ENCODE results near the gene PDE4B. TPM values are rescaled to one million over a fixed set of nuclear protein-coding genes. Genes with fewer than 3 reads are reported as not detected.

PDE4B gene
- total and polyA plus RNA-seq, 2 of the 13 experiments (the other 11 are each of a cell fraction or from before 2014, with no cell fraction given), result not detected

DNA sequence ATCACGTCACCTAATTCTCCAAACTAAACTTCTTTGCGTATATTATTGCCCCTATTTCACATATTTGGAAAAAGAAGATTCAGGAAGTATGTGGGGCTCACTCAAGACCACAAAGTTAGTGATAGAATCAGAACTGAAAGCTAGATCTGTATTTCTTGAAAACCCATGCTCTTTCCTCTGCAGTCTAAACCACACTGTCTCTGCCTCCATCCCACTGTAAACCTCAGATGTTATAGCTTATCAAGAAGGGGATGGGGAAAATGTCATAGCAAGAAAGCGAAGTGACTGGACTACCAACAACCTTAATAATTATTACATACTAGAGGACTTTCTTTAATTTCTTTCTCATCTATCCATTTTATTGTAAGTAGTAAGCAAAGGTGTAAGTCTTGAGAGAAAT, 483.5 kb downstream of the PDE4B start:
- 16% methylated on average over 3 of the region's 3 CpGs for WGBS (ENCODE audit: low lambda C conversion rate)
- Histone ChIP-seq H3K4me1 (ENCODE audit: insufficient read depth, low read length) (no peaks in the 10 kb centered on the region), H2AFZ (ENCODE audit: low read length) (no peak overlapping the region), H3K79me2 (ENCODE audit: insufficient read depth, low read length) (no peaks in the 10 kb centered on the region), H3K9ac (ENCODE audit: insufficient read depth, low read depth, low read length) (no peak overlapping the region), H3K4me3 (replicated peaks in 1 of 3; ENCODE audit: insufficient read depth in 1 of 3, low read depth in 2 of 3, low read length in 3 of 3) (no peak overlapping the region), H3K9me3 (ENCODE audit: low read length) (no peaks in the 10 kb centered on the region), H3K27ac (ENCODE audit: extremely low read length, insufficient read depth, low read length) (no peak overlapping the region), H3K27me3 (ENCODE audit: control insufficient read depth in 1 of 2, insufficient read depth in 2 of 2, low read length in 2 of 2) (no peaks in the 10 kb centered on the region), H3K36me3 (replicated peaks in 1 of 2; ENCODE audit: control insufficient read depth in 1 of 2, insufficient read depth in 2 of 2, low read length in 2 of 2) (no peaks in the 10 kb centered on the region), H4K20me1 (ENCODE audit: insufficient read depth, low read length) (no peaks in the 10 kb centered on the region), H3K4me2 (ENCODE audit: low read depth, low read length) (no peak overlapping the region)
- POLR2A ChIA-PET, result no interaction called here
- FAIRE-seq (no peak), DNase-seq (ENCODE audit: low spot score) (no peak), ATAC-seq (no peak)
- no TSS peak for BruUV-seq (replicated peaks)
- in situ Hi-C loops (cut with HindIII; ENCODE audit: extremely low pct_ligation_motif_present, low pct_unique_long_range_greater_than_20kb), result no loop called here
- intact Hi-C loops (cut with micrococcal nuclease; ENCODE audit: unreplicated experiment), result no loop called here
- CTCF ChIA-PET (ENCODE audit: low intra/inter-chr PET ratio, low total read pairs), result no interaction called here
- TF ChIP-seq, protein P1, sequence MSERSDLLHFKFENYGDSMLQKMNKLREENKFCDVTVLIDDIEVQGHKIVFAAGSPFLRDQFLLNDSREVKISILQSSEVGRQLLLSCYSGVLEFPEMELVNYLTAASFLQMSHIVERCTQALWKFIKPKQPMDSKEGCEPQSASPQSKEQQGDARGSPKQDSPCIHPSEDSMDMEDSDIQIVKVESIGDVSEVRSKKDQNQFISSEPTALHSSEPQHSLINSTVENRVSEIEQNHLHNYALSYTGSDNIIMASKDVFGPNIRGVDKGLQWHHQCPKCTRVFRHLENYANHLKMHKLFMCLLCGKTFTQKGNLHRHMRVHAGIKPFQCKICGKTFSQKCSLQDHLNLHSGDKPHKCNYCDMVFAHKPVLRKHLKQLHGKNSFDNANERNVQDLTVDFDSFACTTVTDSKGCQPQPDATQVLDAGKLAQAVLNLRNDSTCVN (CRISPR knock-in tag; IDR thresholded peaks at IDR 0.05; ENCODE audit: borderline replicate concordance), result no peak
- TF ChIP-seq, protein P2, sequence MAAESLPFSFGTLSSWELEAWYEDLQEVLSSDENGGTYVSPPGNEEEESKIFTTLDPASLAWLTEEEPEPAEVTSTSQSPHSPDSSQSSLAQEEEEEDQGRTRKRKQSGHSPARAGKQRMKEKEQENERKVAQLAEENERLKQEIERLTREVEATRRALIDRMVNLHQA (CRISPR knock-in tag; IDR thresholded peaks at IDR 0.05), result no peak
- TF ChIP-seq, protein P3, sequence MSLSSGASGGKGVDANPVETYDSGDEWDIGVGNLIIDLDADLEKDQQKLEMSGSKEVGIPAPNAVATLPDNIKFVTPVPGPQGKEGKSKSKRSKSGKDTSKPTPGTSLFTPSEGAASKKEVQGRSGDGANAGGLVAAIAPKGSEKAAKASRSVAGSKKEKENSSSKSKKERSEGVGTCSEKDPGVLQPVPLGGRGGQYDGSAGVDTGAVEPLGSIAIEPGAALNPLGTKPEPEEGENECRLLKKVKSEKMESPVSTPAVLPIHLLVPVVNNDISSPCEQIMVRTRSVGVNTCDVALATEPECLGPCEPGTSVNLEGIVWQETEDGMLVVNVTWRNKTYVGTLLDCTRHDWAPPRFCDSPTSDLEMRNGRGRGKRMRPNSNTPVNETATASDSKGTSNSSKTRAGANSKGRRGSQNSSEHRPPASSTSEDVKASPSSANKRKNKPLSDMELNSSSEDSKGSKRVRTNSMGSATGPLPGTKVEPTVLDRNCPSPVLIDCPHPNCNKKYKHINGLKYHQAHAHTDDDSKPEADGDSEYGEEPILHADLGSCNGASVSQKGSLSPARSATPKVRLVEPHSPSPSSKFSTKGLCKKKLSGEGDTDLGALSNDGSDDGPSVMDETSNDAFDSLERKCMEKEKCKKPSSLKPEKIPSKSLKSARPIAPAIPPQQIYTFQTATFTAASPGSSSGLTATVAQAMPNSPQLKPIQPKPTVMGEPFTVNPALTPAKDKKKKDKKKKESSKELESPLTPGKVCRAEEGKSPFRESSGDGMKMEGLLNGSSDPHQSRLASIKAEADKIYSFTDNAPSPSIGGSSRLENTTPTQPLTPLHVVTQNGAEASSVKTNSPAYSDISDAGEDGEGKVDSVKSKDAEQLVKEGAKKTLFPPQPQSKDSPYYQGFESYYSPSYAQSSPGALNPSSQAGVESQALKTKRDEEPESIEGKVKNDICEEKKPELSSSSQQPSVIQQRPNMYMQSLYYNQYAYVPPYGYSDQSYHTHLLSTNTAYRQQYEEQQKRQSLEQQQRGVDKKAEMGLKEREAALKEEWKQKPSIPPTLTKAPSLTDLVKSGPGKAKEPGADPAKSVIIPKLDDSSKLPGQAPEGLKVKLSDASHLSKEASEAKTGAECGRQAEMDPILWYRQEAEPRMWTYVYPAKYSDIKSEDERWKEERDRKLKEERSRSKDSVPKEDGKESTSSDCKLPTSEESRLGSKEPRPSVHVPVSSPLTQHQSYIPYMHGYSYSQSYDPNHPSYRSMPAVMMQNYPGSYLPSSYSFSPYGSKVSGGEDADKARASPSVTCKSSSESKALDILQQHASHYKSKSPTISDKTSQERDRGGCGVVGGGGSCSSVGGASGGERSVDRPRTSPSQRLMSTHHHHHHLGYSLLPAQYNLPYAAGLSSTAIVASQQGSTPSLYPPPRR (CRISPR knock-in tag; IDR thresholded peaks at IDR 0.05; ENCODE audit: borderline replicate concordance), result no peak
- TF ChIP-seq ZNF672 (CRISPR knock-in tag; IDR thresholded peaks at IDR 0.05) (no peak), SP1 (IDR thresholded peaks at IDR 0.05) (no peak), SP1 (CRISPR knock-in tag; IDR thresholded peaks at IDR 0.05) (no peak), IKZF4 (CRISPR knock-in tag; IDR thresholded peaks at IDR 0.05; ENCODE audit: borderline replicate concordance, low read depth, not compliant biosample characterization) (no peak)
- TF ChIP-seq, protein P4, sequence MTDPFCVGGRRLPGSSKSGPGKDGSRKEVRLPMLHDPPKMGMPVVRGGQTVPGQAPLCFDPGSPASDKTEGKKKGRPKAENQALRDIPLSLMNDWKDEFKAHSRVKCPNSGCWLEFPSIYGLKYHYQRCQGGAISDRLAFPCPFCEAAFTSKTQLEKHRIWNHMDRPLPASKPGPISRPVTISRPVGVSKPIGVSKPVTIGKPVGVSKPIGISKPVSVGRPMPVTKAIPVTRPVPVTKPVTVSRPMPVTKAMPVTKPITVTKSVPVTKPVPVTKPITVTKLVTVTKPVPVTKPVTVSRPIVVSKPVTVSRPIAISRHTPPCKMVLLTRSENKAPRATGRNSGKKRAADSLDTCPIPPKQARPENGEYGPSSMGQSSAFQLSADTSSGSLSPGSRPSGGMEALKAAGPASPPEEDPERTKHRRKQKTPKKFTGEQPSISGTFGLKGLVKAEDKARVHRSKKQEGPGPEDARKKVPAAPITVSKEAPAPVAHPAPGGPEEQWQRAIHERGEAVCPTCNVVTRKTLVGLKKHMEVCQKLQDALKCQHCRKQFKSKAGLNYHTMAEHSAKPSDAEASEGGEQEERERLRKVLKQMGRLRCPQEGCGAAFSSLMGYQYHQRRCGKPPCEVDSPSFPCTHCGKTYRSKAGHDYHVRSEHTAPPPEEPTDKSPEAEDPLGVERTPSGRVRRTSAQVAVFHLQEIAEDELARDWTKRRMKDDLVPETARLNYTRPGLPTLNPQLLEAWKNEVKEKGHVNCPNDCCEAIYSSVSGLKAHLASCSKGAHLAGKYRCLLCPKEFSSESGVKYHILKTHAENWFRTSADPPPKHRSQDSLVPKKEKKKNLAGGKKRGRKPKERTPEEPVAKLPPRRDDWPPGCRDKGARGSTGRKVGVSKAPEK (CRISPR knock-in tag; IDR thresholded peaks at IDR 0.05; ENCODE audit: borderline replicate concordance), result no peak
- TF ChIP-seq, protein P5, sequence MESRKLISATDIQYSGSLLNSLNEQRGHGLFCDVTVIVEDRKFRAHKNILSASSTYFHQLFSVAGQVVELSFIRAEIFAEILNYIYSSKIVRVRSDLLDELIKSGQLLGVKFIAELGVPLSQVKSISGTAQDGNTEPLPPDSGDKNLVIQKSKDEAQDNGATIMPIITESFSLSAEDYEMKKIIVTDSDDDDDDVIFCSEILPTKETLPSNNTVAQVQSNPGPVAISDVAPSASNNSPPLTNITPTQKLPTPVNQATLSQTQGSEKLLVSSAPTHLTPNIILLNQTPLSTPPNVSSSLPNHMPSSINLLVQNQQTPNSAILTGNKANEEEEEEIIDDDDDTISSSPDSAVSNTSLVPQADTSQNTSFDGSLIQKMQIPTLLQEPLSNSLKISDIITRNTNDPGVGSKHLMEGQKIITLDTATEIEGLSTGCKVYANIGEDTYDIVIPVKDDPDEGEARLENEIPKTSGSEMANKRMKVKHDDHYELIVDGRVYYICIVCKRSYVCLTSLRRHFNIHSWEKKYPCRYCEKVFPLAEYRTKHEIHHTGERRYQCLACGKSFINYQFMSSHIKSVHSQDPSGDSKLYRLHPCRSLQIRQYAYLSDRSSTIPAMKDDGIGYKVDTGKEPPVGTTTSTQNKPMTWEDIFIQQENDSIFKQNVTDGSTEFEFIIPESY (CRISPR knock-in tag; IDR thresholded peaks at IDR 0.05), result no peak
- TF ChIP-seq, protein P6, sequence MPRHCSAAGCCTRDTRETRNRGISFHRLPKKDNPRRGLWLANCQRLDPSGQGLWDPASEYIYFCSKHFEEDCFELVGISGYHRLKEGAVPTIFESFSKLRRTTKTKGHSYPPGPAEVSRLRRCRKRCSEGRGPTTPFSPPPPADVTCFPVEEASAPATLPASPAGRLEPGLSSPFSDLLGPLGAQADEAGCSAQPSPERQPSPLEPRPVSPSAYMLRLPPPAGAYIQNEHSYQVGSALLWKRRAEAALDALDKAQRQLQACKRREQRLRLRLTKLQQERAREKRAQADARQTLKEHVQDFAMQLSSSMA (CRISPR knock-in tag; IDR thresholded peaks at IDR 0.05), result no peak

Data from HepG2 (cell line).